OCI-LY7 (cell line): ENCODE data around the gene CLEC4F.

ENCODE experiments used
- CTCF ChIP-seq: fragments of 200-600 bp; sonication (generic); conservative IDR thresholded peaks from 2 replicates; pipeline ENCODE4 v1.5.1; 2014; ENCODE audit warnings: mild to moderate bottlenecking, antibody characterized with exemption, low read length, moderate library complexity, mixed read lengths
- EZH2phosphoT487 ChIP-seq: fragments of 200-600 bp; sonication (generic); IDR thresholded peaks from 2 replicates; pipeline ENCODE4 v1.6.1; 2018; ENCODE audit warnings: low read depth, borderline replicate concordance, mild to moderate bottlenecking, mixed run types, antibody characterized with exemption, low read length, moderate library complexity, mixed read lengths

- TF ChIP-seq CTCF (no peak), EZH2phosphoT487 (no peak)
These were observed 61.0 kb downstream of the CLEC4F start for GRCh38 chr2:70759446-70759845.
